ENCODE results near the gene TSKS.

Gene TSKS

GRCh38 chr19:49774969-49775368, 11.9 kb upstream of the TSKS start:
- Histone ChIP-seq H3K9me3 (ENCODE audit: low read length) (no peaks in the 10 kb centered on the region), H3K9ac (ENCODE audit: low read length) (no peak overlapping the region), H3K4me3 (ENCODE audit: low read depth in 1 of 2, low read length in 2 of 2) (no peak overlapping the region), H3K27me3 (ENCODE audit: control insufficient read depth in 1 of 2, insufficient read depth in 2 of 2, low read length in 2 of 2) (no peaks in the 10 kb centered on the region), H3K36me3 (ENCODE audit: insufficient read depth, low read length) (peaks cover 12% of the 10 kb centered on the region), H3K4me1 (ENCODE audit: insufficient read depth, low read length) (no peaks in the 10 kb centered on the region), H3K27ac (ENCODE audit: low read depth, low read length) (no peak overlapping the region)

DNA sequence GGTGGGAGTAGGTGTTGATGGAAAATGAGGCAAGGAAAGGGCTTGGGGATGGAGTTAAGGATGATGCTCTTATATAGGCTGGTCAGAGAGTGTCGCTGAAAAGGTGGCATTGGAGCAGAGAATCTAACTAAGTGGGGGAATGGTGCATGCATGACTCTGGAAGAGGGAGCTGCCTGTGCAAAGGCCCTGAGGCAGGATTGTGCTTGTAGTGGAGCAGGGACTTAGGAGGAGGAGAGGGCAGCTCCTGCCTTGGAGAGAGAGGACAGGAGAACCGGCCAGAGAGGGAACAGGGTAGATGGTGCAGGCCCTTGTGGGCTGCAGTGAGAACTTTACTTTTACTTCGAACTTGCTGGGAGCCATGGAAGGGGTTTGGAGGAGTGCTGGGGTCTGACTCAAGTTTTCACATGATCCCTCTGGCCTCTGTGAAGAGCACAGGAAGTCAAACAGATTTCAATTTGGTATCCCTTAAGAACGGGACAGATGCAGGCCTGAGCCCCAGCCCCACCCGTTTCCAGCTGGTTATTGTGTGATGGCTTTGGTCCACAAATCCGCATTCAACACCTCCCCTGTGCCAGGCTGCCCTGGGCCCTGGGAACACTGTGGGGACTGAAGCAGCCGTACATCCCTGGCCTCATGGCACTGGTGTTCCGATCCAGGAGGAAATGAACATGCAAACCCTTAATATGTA, 10.7 kb upstream of the TSKS start:
- Histone ChIP-seq H3K27ac (ENCODE audit: low read depth, low read length) (no peak overlapping the region), H3K9ac (ENCODE audit: low read length) (no peak overlapping the region), H3K27me3 (ENCODE audit: control insufficient read depth in 1 of 2, insufficient read depth in 2 of 2, low read length in 2 of 2) (no peaks in the 10 kb centered on the region)

DNA sequence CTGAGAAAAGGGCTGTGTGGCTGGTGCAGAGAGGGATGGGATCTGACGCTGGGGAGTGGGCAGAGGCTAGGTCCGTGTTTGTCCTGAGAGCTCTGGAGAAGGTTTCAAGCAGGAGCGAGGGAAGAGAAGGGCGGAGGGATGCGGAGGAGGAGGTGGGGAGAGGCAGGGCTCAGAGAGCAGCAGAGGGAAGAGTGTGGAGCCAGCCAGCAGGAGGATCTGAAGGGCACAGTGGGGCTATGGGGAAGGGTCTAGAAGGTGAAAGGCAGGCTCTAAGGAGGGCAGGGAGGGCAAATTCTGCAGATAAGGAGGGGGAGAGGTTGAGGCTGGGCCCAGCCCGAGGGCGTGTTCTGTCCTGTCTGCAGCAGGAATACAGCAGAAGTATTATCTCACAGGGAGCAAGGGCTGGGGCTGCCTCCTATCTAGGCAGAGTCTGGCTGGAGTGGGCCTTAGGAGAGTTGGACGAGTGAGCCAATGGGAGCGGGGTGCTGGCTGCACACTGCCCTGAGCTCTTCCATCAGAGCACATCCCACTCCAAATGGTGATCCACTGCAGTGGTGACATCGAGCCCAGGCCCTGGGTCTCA, 9.8 kb upstream of the TSKS start:
- Histone ChIP-seq H3K9ac (ENCODE audit: low read length) (no peak overlapping the region), H3K27me3 (ENCODE audit: control insufficient read depth in 1 of 2, insufficient read depth in 2 of 2, low read length in 2 of 2) (no peaks in the 10 kb centered on the region), H3K9me3 (ENCODE audit: low read length) (no peaks in the 10 kb centered on the region), H3K4me1 (ENCODE audit: insufficient read depth, low read length) (peaks cover 13% of the 10 kb centered on the region), H3K36me3 (ENCODE audit: insufficient read depth, low read length) (peaks cover 8% of the 10 kb centered on the region), H3K27ac (ENCODE audit: low read depth, low read length) (no peak overlapping the region), H3K4me3 (ENCODE audit: low read depth in 1 of 2, low read length in 2 of 2) (no peak overlapping the region)

More for the DNA sequence above, 10.7 kb upstream of the TSKS start:
- peaks cover 5% of the 10 kb centered on the region for H3K4me1 ChIP-seq (ENCODE audit: insufficient read depth, low read length)
- H3K9me3 ChIP-seq (ENCODE audit: low read length): no peaks in the 10 kb centered on the region
- no peak overlapping the region for H3K4me3 ChIP-seq (ENCODE audit: low read depth in 1 of 2, low read length in 2 of 2)
- peaks cover 8% of the 10 kb centered on the region for H3K36me3 ChIP-seq (ENCODE audit: insufficient read depth, low read length)

- no peak overlapping the region for H3K27ac ChIP-seq (ENCODE audit: low read depth, low read length)
- peaks cover 19% of the 10 kb centered on the region for H3K4me1 ChIP-seq (ENCODE audit: insufficient read depth, low read length)
- H3K9me3 ChIP-seq (ENCODE audit: low read length): no peaks in the 10 kb centered on the region
- H3K27me3 ChIP-seq (ENCODE audit: control insufficient read depth in 1 of 2, insufficient read depth in 2 of 2, low read length in 2 of 2): no peaks in the 10 kb centered on the region
- H3K4me3 ChIP-seq (ENCODE audit: low read depth in 1 of 2, low read length in 2 of 2): no peak overlapping the region
- H3K9ac ChIP-seq (ENCODE audit: low read length): no peak overlapping the region
- peaks cover 8% of the 10 kb centered on the region for H3K36me3 ChIP-seq (ENCODE audit: insufficient read depth, low read length)
Measured at GRCh38 chr19:49771674-49772139, 8.6 kb upstream of the TSKS start.

GRCh38 chr19:49770529-49770928, 7.4 kb upstream of the TSKS start:
- Histone ChIP-seq H3K9ac (ENCODE audit: low read length) (no peak overlapping the region), H3K27me3 (ENCODE audit: control insufficient read depth in 1 of 2, insufficient read depth in 2 of 2, low read length in 2 of 2) (no peaks in the 10 kb centered on the region), H3K4me1 (ENCODE audit: insufficient read depth, low read length) (peaks cover 25% of the 10 kb centered on the region), H3K27ac (ENCODE audit: low read depth, low read length) (no peak overlapping the region), H3K4me3 (ENCODE audit: low read depth in 1 of 2, low read length in 2 of 2) (no peak overlapping the region), H3K36me3 (ENCODE audit: insufficient read depth, low read length) (peaks cover 8% of the 10 kb centered on the region), H3K9me3 (ENCODE audit: low read length) (no peaks in the 10 kb centered on the region)

GRCh38 chr19:49767967-49768581, 5.0 kb upstream of the TSKS start:
- Histone ChIP-seq H3K4me1 (ENCODE audit: insufficient read depth, low read length) (peaks cover 27% of the 10 kb centered on the region), H3K9ac (ENCODE audit: low read length) (peak overlapping the region; percentile 95), H3K4me3 (ENCODE audit: low read depth in 1 of 2, low read length in 2 of 2) (peak overlapping the region; percentile 75 to 98), H3K27ac (ENCODE audit: low read depth, low read length) (no peak overlapping the region), H3K9me3 (ENCODE audit: low read length) (no peaks in the 10 kb centered on the region), H3K27me3 (ENCODE audit: control insufficient read depth in 1 of 2, insufficient read depth in 2 of 2, low read length in 2 of 2) (no peaks in the 10 kb centered on the region), H3K36me3 (ENCODE audit: insufficient read depth, low read length) (no peaks in the 10 kb centered on the region)

- Histone ChIP-seq H3K36me3 (ENCODE audit: insufficient read depth, low read length) (no peaks in the 10 kb centered on the region), H3K4me1 (ENCODE audit: insufficient read depth, low read length) (peaks cover 27% of the 10 kb centered on the region), H3K9ac (ENCODE audit: low read length) (peak overlapping the region; percentile 95), H3K4me3 (ENCODE audit: low read depth in 1 of 2, low read length in 2 of 2) (peak overlapping the region; percentile 75 to 98), H3K27me3 (ENCODE audit: control insufficient read depth in 1 of 2, insufficient read depth in 2 of 2, low read length in 2 of 2) (no peaks in the 10 kb centered on the region), H3K27ac (ENCODE audit: low read depth, low read length) (peak overlapping the region; percentile 79), H3K9me3 (ENCODE audit: low read length) (no peaks in the 10 kb centered on the region)
Measured at GRCh38 chr19:49767381-49767780, 4.3 kb upstream of the TSKS start.

GRCh38 chr19:49766930-49767299, 3.8 kb upstream of the TSKS start, which contains the start of gene AP2A1:
Gene AP2A1 (plus strand): TSS chr19:49767001. CDS start chr19:49767134, 133 bp downstream.
- Histone ChIP-seq H3K27me3 (ENCODE audit: control insufficient read depth in 1 of 2, insufficient read depth in 2 of 2, low read length in 2 of 2) (no peaks in the 10 kb centered on the region), H3K4me1 (ENCODE audit: insufficient read depth, low read length) (peaks cover 27% of the 10 kb centered on the region), H3K9ac (ENCODE audit: low read length) (peak within 1 kb of the TSS; percentile 95)

GRCh38 chr19:49766007-49766929, 3.2 kb upstream of the TSKS start:
- H3K9me3 ChIP-seq (ENCODE audit: low read length): no peaks in the 10 kb centered on the region
- no peaks in the 10 kb centered on the region for H3K36me3 ChIP-seq (ENCODE audit: insufficient read depth, low read length)
- peak overlapping the region; percentile 21 to 49 for H3K4me3 ChIP-seq (ENCODE audit: low read depth in 1 of 2, low read length in 2 of 2)
- peak overlapping the region; percentile 79 for H3K27ac ChIP-seq (ENCODE audit: low read depth, low read length)
- peak overlapping the region; percentile 55 for H3K9ac ChIP-seq (ENCODE audit: low read length)
- no peaks in the 10 kb centered on the region for H3K27me3 ChIP-seq (ENCODE audit: control insufficient read depth in 1 of 2, insufficient read depth in 2 of 2, low read length in 2 of 2)
- H3K4me1 ChIP-seq (ENCODE audit: insufficient read depth, low read length): peaks cover 27% of the 10 kb centered on the region

More at GRCh38 chr19:49766930-49767299, 3.8 kb upstream of the TSKS start, which contains the start of gene AP2A1:
- Histone ChIP-seq H3K4me3 (ENCODE audit: low read depth in 1 of 2, low read length in 2 of 2) (peak within 1 kb of the TSS; percentile 75 to 98), H3K9me3 (ENCODE audit: low read length) (no peaks in the 10 kb centered on the region), H3K27ac (ENCODE audit: low read depth, low read length) (peak within 1 kb of the TSS; percentile 79), H3K36me3 (ENCODE audit: insufficient read depth, low read length) (no peaks in the 10 kb centered on the region)

DNA sequence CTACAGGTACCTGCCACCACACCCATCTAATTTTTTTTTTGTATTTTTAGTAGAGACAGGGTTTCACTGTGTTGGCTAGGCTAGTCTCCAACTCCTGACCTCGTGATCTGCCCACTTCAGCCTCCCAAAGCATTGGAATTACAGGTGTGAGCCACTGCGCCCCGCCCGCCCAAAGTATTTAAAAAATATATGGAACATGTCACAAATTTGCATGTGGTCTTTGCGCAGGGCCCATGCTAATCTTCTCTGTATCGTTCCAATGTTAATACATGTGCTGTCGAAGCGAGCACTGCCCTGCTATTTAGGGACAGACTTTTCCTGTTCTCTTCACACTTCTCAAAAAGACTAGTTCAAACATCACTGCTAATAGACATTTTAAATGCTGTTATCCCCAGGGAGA, 1.2 kb upstream of the TSKS start:
- no peaks in the 10 kb centered on the region for H3K9me3 ChIP-seq (ENCODE audit: low read length)
- no peak overlapping the region for H3K4me3 ChIP-seq (ENCODE audit: low read depth in 1 of 2, low read length in 2 of 2)
- no peaks in the 10 kb centered on the region for H3K36me3 ChIP-seq (ENCODE audit: insufficient read depth, low read length)
- no peak overlapping the region for H3K9ac ChIP-seq (ENCODE audit: low read length)
- no peaks in the 10 kb centered on the region for H3K27me3 ChIP-seq (ENCODE audit: control insufficient read depth in 1 of 2, insufficient read depth in 2 of 2, low read length in 2 of 2)
- H3K4me1 ChIP-seq (ENCODE audit: insufficient read depth, low read length): peaks cover 27% of the 10 kb centered on the region
- H3K27ac ChIP-seq (ENCODE audit: low read depth, low read length): no peak overlapping the region
